HepG2 (cell line): Measurements from ENCODE around the gene RMI1. TPM values are rescaled to one million over a fixed set of nuclear protein-coding genes. Genes with fewer than 3 reads are reported as not detected.
A peak's percentile ranks its signal among the peaks of the same experiment; 100 is the strongest.

ENCODE experiments used
- CENPT ChIP-seq: sonication (generic); formaldehyde crosslinking; IDR thresholded peaks from 2 replicates; pipeline ENCODE4 v1.8.0; 2022; ENCODE audit warnings: low read depth, mild to moderate bottlenecking, moderate library complexity, missing genetic modification reagents
- ISX ChIP-seq: sonication (generic); formaldehyde crosslinking; conservative IDR thresholded peaks from 2 replicates; pipeline ENCODE4 v1.5.0; 2020; ENCODE audit warnings: missing genetic modification reagents
- KAT8 ChIP-seq: IDR thresholded peaks from 2 replicates; pipeline ENCODE4 v1.6.1; 2016; ENCODE audit warnings: missing genetic modification reagents, missing compliant biosample characterization
- KDM2A ChIP-seq: sonication (generic); formaldehyde crosslinking; IDR thresholded peaks from 2 replicates; pipeline ENCODE4 v1.4.0; 2020; ENCODE audit warnings: low read depth, missing genetic modification reagents, borderline replicate concordance
- KLF9 ChIP-seq: IDR thresholded peaks from 2 replicates; pipeline ENCODE4 v1.6.1; 2016; ENCODE audit warnings: low read depth
- NCOR1 ChIP-seq: fragments of 200-600 bp; sonication (generic); IDR thresholded peaks from 2 replicates; pipeline ENCODE4 v1.7.0; 2017; ENCODE audit warnings: antibody characterized with exemption, low read length, borderline replicate concordance
- NR2F2 ChIP-seq: IDR thresholded peaks from 2 replicates; pipeline ENCODE4 v1.6.1; 2012; ENCODE audit warnings: low read depth, inconsistent platforms, borderline replicate concordance
- PBX3 ChIP-seq: sonication (generic); formaldehyde crosslinking; IDR thresholded peaks from 2 replicates; pipeline ENCODE4 v1.8.1; 2023; ENCODE audit warnings: missing genetic modification reagents, inconsistent platforms, borderline replicate concordance
- REPIN1 ChIP-seq: sonication (generic); formaldehyde crosslinking; IDR thresholded peaks from 2 replicates; pipeline ENCODE4 v1.8.0; 2022; ENCODE audit warnings: missing genetic modification reagents, low read depth, mild to moderate bottlenecking, borderline replicate concordance
- XBP1 ChIP-seq: sonication (generic); formaldehyde crosslinking; IDR thresholded peaks from 2 replicates; pipeline ENCODE4 v1.5.0; 2020; ENCODE audit warnings: missing genetic modification reagents
- ZBTB25 ChIP-seq: IDR thresholded peaks from 2 replicates; pipeline ENCODE4 v1.6.1; 2018; ENCODE audit warnings: missing genetic modification reagents
- ZBTB7B ChIP-seq: sonication (generic); formaldehyde crosslinking; IDR thresholded peaks from 2 replicates; pipeline ENCODE4 v1.4.0; 2020; ENCODE audit warnings: missing genetic modification reagents
- ZNF33B ChIP-seq: sonication (generic); formaldehyde crosslinking; IDR thresholded peaks from 2 replicates; pipeline ENCODE4 v1.5.1; 2020; ENCODE audit warnings: mild to moderate bottlenecking, missing genetic modification reagents
- ZNF354B ChIP-seq: sonication (generic); formaldehyde crosslinking; IDR thresholded peaks from 2 replicates; pipeline ENCODE4 v1.8.0; 2022; ENCODE audit warnings: mild to moderate bottlenecking, missing genetic modification reagents
- ZNF501 ChIP-seq: sonication (generic); formaldehyde crosslinking; IDR thresholded peaks from 2 replicates; pipeline ENCODE4 v1.5.1; 2020; ENCODE audit warnings: mild to moderate bottlenecking, moderate library complexity, missing genetic modification reagents
- ZNF546 ChIP-seq: sonication (generic); formaldehyde crosslinking; conservative IDR thresholded peaks from 2 replicates; pipeline ENCODE4 v1.8.1; 2023; ENCODE audit warnings: mild to moderate bottlenecking, missing genetic modification reagents
- ZNF615 ChIP-seq: sonication (generic); formaldehyde crosslinking; IDR thresholded peaks from 2 replicates; pipeline ENCODE4 v1.5.0; 2020; ENCODE audit warnings: mild to moderate bottlenecking, missing genetic modification reagents, borderline replicate concordance
- ZNF782 ChIP-seq: sonication (generic); formaldehyde crosslinking; IDR thresholded peaks from 2 replicates; pipeline ENCODE4 v1.4.0; 2020; ENCODE audit warnings: missing genetic modification reagents, mild to moderate bottlenecking, borderline replicate concordance
- ZNF883 ChIP-seq: sonication (generic); formaldehyde crosslinking; IDR thresholded peaks from 2 replicates; pipeline ENCODE4 v1.5.1; 2020; ENCODE audit warnings: mild to moderate bottlenecking, missing genetic modification reagents; ENCODE audit errors: not compliant biosample characterization
- ZSCAN29 ChIP-seq: sonication (generic); formaldehyde crosslinking; conservative IDR thresholded peaks from 2 replicates; pipeline ENCODE4 v1.4.0; 2020; ENCODE audit warnings: mild to moderate bottlenecking, missing genetic modification reagents
- polyA plus RNA-seq, 8 experiments: library from polyadenylated mRNA; depleted of rRNA in 3 of 8; stranded (reverse) in 7 of 8; unstranded in 1 of 8; fragments of >200 nt; fragmentation: Illumina TruSeq in 4 of 8; extraction: Trizol in 4 of 8; gene quantifications; 2 replicates each; pipeline versions ENCODE4 v1.2.1 to v1.2.3, GENCODE V29; 2011 to 2016; ENCODE audit warnings: low read depth in 4 of 8, missing spikeins in 1 of 8, mixed read lengths in 1 of 8; ENCODE audit not compliant: insufficient read depth in 1 of 8
- total RNA-seq, 5 experiments: library from RNA; depleted of rRNA; stranded (reverse); fragments of >200 nt; fragmentation: Illumina TruSeq; extraction: Trizol; gene quantifications; 2 replicates each; pipeline ENCODE4 v1.2.3, GENCODE V29; 2016; ENCODE audit warnings: low read depth in 1 of 5
- TF ChIP-seq, protein P1 (sequence below): sonication (generic); formaldehyde crosslinking; IDR thresholded peaks from 2 replicates; pipeline ENCODE4 v1.5.0; 2020; ENCODE audit warnings: mild to moderate bottlenecking, missing genetic modification reagents, borderline replicate concordance
- TF ChIP-seq, protein P2 (sequence below): IDR thresholded peaks from 2 replicates; pipeline ENCODE4 v1.6.1; 2016; ENCODE audit warnings: low read depth, borderline replicate concordance

The RMI1 gene
- total and polyA plus RNA-seq, 2 of the 13 experiments (the other 11 are each of a cell fraction or from before 2014, with no cell fraction given), result 0.54 to 3.7 TPM

DNA sequence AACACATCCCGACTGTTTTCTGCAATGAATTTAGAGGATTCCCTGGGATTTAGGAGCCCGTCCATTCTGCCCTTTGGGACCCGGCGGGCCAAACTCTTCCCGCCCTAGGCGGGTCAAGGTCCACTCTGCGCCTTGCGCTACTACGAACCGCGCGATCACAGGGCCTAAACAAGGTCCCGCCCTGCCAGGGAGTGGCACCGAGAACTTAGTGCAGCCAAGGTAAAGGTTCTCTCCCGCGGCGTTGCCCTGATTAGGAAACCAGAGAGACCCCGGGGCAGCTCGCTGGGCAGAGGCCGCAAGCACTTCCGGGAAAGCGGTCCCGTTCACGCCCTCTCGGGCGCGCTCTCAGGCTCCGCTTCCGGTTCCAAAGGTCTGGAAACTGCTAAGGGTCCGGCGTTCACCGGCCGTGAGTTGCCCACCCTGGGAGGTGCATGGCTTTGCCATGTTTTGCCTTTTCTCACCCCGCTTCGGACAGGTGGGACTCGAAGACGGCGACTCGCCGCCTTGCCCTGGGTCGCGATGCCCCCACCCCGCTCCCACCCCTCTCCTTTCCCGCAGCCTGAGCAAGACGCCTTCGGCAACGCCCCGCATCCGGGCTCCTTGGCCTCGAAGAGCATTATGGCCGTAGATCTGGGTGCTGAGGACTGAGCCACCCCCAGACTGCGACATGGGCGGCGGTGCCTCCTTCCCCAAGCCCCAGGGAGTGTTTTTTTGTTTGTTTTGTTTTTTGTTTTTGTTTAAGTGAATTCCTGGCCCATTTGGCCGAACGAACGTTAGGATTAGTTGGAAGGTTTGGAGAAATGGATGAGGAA, 24.0 kb upstream of the RMI1 start (continued):
- peak; percentile 90 for TF ChIP-seq ZBTB25 (CRISPR knock-in tag)
- TF ChIP-seq, protein P1, sequence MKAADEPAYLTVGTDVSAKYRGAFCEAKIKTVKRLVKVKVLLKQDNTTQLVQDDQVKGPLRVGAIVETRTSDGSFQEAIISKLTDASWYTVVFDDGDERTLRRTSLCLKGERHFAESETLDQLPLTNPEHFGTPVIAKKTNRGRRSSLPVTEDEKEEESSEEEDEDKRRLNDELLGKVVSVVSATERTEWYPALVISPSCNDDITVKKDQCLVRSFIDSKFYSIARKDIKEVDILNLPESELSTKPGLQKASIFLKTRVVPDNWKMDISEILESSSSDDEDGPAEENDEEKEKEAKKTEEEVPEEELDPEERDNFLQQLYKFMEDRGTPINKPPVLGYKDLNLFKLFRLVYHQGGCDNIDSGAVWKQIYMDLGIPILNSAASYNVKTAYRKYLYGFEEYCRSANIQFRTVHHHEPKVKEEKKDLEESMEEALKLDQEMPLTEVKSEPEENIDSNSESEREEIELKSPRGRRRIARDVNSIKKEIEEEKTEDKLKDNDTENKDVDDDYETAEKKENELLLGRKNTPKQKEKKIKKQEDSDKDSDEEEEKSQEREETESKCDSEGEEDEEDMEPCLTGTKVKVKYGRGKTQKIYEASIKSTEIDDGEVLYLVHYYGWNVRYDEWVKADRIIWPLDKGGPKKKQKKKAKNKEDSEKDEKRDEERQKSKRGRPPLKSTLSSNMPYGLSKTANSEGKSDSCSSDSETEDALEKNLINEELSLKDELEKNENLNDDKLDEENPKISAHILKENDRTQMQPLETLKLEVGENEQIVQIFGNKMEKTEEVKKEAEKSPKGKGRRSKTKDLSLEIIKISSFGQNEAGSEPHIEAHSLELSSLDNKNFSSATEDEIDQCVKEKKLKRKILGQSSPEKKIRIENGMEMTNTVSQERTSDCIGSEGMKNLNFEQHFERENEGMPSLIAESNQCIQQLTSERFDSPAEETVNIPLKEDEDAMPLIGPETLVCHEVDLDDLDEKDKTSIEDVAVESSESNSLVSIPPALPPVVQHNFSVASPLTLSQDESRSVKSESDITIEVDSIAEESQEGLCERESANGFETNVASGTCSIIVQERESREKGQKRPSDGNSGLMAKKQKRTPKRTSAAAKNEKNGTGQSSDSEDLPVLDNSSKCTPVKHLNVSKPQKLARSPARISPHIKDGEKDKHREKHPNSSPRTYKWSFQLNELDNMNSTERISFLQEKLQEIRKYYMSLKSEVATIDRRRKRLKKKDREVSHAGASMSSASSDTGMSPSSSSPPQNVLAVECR (CRISPR knock-in tag), result peak; percentile 89
- TF ChIP-seq ZNF354B (CRISPR knock-in tag), result peak; percentile 49; the same call in 1 of the 2 replicates
- peak; percentile 86; the same call in 1 of the 2 replicates for TF ChIP-seq KDM2A (CRISPR knock-in tag)
- TF ChIP-seq ZNF501, result peak; percentile 98
- TF ChIP-seq, protein P2, sequence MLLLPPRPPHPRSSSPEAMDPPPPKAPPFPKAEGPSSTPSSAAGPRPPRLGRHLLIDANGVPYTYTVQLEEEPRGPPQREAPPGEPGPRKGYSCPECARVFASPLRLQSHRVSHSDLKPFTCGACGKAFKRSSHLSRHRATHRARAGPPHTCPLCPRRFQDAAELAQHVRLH (CRISPR knock-in tag), result peak; percentile 91; the same call in 1 of the 2 replicates
- TF ChIP-seq ISX, result 0 out of 2 replicates have a peak, but pooled peaks have one; percentile 55
- peak; percentile 59 for TF ChIP-seq ZNF883
- TF ChIP-seq PBX3 (CRISPR knock-in tag), result peak; percentile 41; the same call in 1 of the 2 replicates
- TF ChIP-seq NR2F2, result 0 out of 2 replicates have a peak, but pooled peaks have one; percentile 47
- TF ChIP-seq CENPT, result 0 out of 2 replicates have a peak, but pooled peaks have one; percentile 51
- TF ChIP-seq ZNF782 (CRISPR knock-in tag), result peak; percentile 54; the same call in 1 of the 2 replicates
- peak; percentile 92 for TF ChIP-seq ZBTB7B
- TF ChIP-seq ZSCAN29, result peak; percentile 50; the same call in 1 of the 2 replicates
- TF ChIP-seq ZNF546 (CRISPR knock-in tag), result 0 out of 2 replicates have a peak, but pooled peaks have one; percentile 62
- peak; percentile 86 for TF ChIP-seq KLF9 (CRISPR knock-in tag)
- peak; percentile 71; the same call in 1 of the 2 replicates for TF ChIP-seq REPIN1 (CRISPR knock-in tag)
- TF ChIP-seq XBP1 (CRISPR knock-in tag), result no peak
- TF ChIP-seq ZNF615 (CRISPR knock-in tag), result no peak
- peak; percentile 89 for TF ChIP-seq NCOR1
- TF ChIP-seq KAT8 (CRISPR knock-in tag), result peak; percentile 93
- peak; percentile 87 for TF ChIP-seq ZNF33B (CRISPR knock-in tag)
